Heart left ventricle (tissue), 13 donors: ENCODE data around the gene PCCA.

Source experiments
- POLR2A ChIP-seq, 2 donors: fragments of 450-650 bp; IDR thresholded peaks; one replicate each; pipeline ENCODE4 v1.6.1; 2017; ENCODE audit warnings: antibody characterized with exemption in 2 of 2, mild to moderate bottlenecking in 2 of 2, moderate library complexity in 2 of 2
- TF ChIP-seq, protein P1 (sequence below), 12 donors: fragments of 200-600 bp; sonication (generic) in 4 of 12; IDR thresholded peaks; one replicate each; pipeline versions ENCODE4 v1.5.0 to v1.8.0; 2018 to 2022; ENCODE audit warnings: antibody characterized with exemption in 12 of 12, mild to moderate bottlenecking in 5 of 12
- donor health status: ischemic (EF 13 %, LVEDD 7.1; RV severe dilation, severe dysfunction).
- donor health status: DM: no; HTN: yes; CAD: no.
- donor health status: DM: no; HTN: no; CAD: no.
- donor health status: ischemic (EF 25% LVEDD 6.9; RV normal size, moderate dysfunction).
- donor health status: ischemic (EF 25% LVEDD 5.7; RV mildly dilated, moderate dysfunction).
- donor health status: ischemic (EF 35%, LVEDD 5.7; RV mildly dilated, moderate dysfunction).
- donor health status: nonischemic (EF 11% LVEDD 7.7; RV severe dilation, severe dysfunction).
- donor health status: DM: yes; HTN: yes; CAD: no.
- donor health status: PGD.
- donor health status: ischemic (EF 29% LVEDD 5.4; RV normal size, mild dysfunction).
- donor health status: nonischemic (EF 23%, LVEDD 6.1; RV moderate dilation, normal function).

DNA sequence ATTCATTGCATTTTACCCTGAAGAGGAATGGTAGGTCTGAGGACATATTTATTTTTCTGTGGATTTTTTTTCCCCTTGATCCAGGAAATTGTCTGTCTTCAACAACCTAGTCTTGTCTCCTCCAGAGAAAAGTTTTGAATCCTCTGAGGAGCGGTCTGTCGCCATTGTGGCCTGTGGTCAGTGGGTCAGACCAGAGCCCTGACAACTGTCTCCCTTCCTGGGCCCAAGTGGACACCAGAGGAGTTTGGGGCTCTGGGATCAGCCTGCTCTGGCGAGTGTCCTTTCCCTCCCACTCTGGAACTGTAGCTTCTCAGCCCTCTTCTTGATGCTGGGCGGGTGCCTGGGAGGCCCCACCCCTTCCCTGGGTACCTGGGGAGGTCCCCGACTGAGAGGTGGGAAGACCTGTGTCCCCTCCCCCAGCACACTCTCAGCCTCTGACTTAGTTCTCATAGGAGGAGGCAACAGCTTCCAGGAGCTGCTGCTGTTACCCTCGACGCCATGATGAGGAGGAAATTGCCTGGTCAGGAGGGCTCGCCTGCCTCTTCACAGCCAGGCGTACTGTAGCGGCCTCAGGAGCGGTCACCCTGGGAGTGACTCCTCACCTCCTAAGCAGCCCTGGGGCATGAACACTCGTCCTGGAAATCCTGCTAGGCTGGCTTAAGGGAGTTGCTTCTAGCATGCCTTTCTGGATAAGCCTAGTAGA, 389.4 kb downstream of the PCCA start:
- TF ChIP-seq POLR2A (IDR thresholded peaks at IDR 0.05) = no peak
- TF ChIP-seq, protein P1, sequence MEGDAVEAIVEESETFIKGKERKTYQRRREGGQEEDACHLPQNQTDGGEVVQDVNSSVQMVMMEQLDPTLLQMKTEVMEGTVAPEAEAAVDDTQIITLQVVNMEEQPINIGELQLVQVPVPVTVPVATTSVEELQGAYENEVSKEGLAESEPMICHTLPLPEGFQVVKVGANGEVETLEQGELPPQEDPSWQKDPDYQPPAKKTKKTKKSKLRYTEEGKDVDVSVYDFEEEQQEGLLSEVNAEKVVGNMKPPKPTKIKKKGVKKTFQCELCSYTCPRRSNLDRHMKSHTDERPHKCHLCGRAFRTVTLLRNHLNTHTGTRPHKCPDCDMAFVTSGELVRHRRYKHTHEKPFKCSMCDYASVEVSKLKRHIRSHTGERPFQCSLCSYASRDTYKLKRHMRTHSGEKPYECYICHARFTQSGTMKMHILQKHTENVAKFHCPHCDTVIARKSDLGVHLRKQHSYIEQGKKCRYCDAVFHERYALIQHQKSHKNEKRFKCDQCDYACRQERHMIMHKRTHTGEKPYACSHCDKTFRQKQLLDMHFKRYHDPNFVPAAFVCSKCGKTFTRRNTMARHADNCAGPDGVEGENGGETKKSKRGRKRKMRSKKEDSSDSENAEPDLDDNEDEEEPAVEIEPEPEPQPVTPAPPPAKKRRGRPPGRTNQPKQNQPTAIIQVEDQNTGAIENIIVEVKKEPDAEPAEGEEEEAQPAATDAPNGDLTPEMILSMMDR (IDR thresholded peaks at IDR 0.05) = no peak
